Neuronal stem cell (in vitro differentiated cells): ENCODE measurements around the gene PPP2CA. TPM values are rescaled to one million over a fixed set of nuclear protein-coding genes. Genes with fewer than 3 reads are reported as not detected.

ENCODE experiments used
- DNase-seq: peaks from one replicate; pipeline ENCODE4 v3.0.0-alpha.2; 2013; ENCODE audit warnings: low spot score
- H2AFZ ChIP-seq: one replicate; pipeline ENCODE4 v1.6.1; 2013; ENCODE audit warnings: mild to moderate bottlenecking, low read length, inconsistent platforms
- H2AK5ac ChIP-seq: 2 replicates; pipeline ENCODE4 v1.6.1; 2013; ENCODE audit warnings: low read depth, mild to moderate bottlenecking, inconsistent platforms, low read length, moderate library complexity, mixed read lengths
- H2BK120ac ChIP-seq: 2 replicates; pipeline ENCODE4 v1.6.1; 2013; ENCODE audit warnings: low read depth, mild to moderate bottlenecking, inconsistent platforms, low read length, moderate library complexity, mixed read lengths
- H2BK12ac ChIP-seq: one replicate; pipeline ENCODE4 v1.6.1; 2013; ENCODE audit warnings: low read length, inconsistent platforms
- H2BK15ac ChIP-seq: 2 replicates; pipeline ENCODE4 v1.6.1; 2013; ENCODE audit warnings: mild to moderate bottlenecking, low read length, inconsistent platforms, mixed read lengths
- H2BK5ac ChIP-seq: one replicate; pipeline ENCODE4 v1.6.1; 2013; ENCODE audit warnings: inconsistent platforms, mild to moderate bottlenecking, low read length, moderate library complexity
- H3K14ac ChIP-seq: one replicate; pipeline ENCODE4 v1.6.1; 2013; ENCODE audit warnings: low read length, inconsistent platforms
- H3K18ac ChIP-seq: 2 replicates; pipeline ENCODE4 v1.6.1; 2013; ENCODE audit warnings: low read length, inconsistent platforms
- H3K23ac ChIP-seq: 2 replicates; pipeline ENCODE4 v1.6.1; 2013; ENCODE audit warnings: low read depth, mild to moderate bottlenecking, mixed read lengths, low read length, inconsistent platforms; ENCODE audit not compliant: poor library complexity
- H3K27ac ChIP-seq: replicated peaks from 3 replicates; pipeline ENCODE4 v1.5.1; 2013; ENCODE audit warnings: low read length, inconsistent platforms
- H3K27me3 ChIP-seq, 3 experiments: 2 replicates each; pipeline ENCODE4 v1.6.1; 2013; ENCODE audit warnings: low read length in 3 of 3, mild to moderate bottlenecking in 2 of 3, inconsistent platforms in 1 of 3, low read depth in 1 of 3, mixed read lengths in 1 of 3, moderate library complexity in 1 of 3; ENCODE audit not compliant: control insufficient read depth in 3 of 3, insufficient read depth in 3 of 3
- H3K36me3 ChIP-seq, 2 donors: replicated peaks in 1 of 2; 2 replicates each; pipeline ENCODE4 v1.6.1; 2013; ENCODE audit warnings: low read length in 2 of 2; ENCODE audit not compliant: control insufficient read depth in 2 of 2, insufficient read depth in 2 of 2
- H3K4ac ChIP-seq: 2 replicates; pipeline ENCODE4 v1.6.1; 2013; ENCODE audit warnings: inconsistent platforms, mild to moderate bottlenecking, low read length, moderate library complexity
- H3K4me1 ChIP-seq, 2 donors: 1 replicate in 1 of 2; 2 replicates in 1 of 2; pipeline ENCODE4 v1.6.1; 2013; ENCODE audit warnings: low read length in 2 of 2, low read depth in 1 of 2; ENCODE audit not compliant: control insufficient read depth in 2 of 2, insufficient read depth in 1 of 2
- H3K4me2 ChIP-seq: one replicate; pipeline ENCODE4 v1.6.1; 2013; ENCODE audit warnings: mild to moderate bottlenecking, low read length, inconsistent platforms; ENCODE audit not compliant: insufficient read depth, poor library complexity, severe bottlenecking
- H3K4me3 ChIP-seq, 2 donors: 2 replicates each; pipeline ENCODE4 v1.5.1; 2013; ENCODE audit warnings: low read length in 2 of 2, mild to moderate bottlenecking in 2 of 2, inconsistent platforms in 1 of 2, moderate library complexity in 1 of 2
- H3K79me1 ChIP-seq: one replicate; pipeline ENCODE4 v1.6.1; 2013; ENCODE audit warnings: low read depth, mild to moderate bottlenecking, inconsistent platforms, low read length, moderate library complexity
- H3K9ac ChIP-seq: one replicate; pipeline ENCODE4 v1.6.1; 2013; ENCODE audit warnings: mild to moderate bottlenecking, low read depth, low read length, inconsistent platforms; ENCODE audit not compliant: poor library complexity
- H3K9me3 ChIP-seq, 2 donors: replicated peaks in 1 of 2; 2 replicates each; pipeline versions ENCODE3 to v1.6.1; 2013; ENCODE audit warnings: low read length in 2 of 2, mild to moderate bottlenecking in 2 of 2, inconsistent platforms in 1 of 2, low read depth in 1 of 2, mixed read lengths in 1 of 2, moderate library complexity in 1 of 2; ENCODE audit not compliant: control insufficient read depth in 2 of 2, insufficient read depth in 1 of 2
- H4K8ac ChIP-seq: one replicate; pipeline ENCODE4 v1.6.1; 2013; ENCODE audit warnings: low read depth, mild to moderate bottlenecking, inconsistent platforms, low read length, moderate library complexity
- H4K91ac ChIP-seq: one replicate; pipeline ENCODE4 v1.6.1; 2013; ENCODE audit warnings: low read length, low read depth, mild to moderate bottlenecking, inconsistent platforms; ENCODE audit not compliant: poor library complexity
- WGBS, 2 donors: extraction: QIAGEN DNeasy Blood & Tissue Kit; methylation state at CpG; one replicate each; pipeline ENCODE4 v1.1.7; 2013; ENCODE audit warnings: missing lambda C conversion rate in 2 of 2, mixed read lengths in 1 of 2; ENCODE audit not compliant: insufficient read length in 2 of 2, insufficient replicate concordance in 1 of 2; ENCODE audit errors: extremely low coverage in 2 of 2; 5-methylcytosine and 5-hydroxymethylcytosine counted together
- polyA plus RNA-seq, 2 experiments: library from polyadenylated mRNA; stranded (reverse); fragments of 200-250 nt; gene quantifications; one replicate each; pipeline ENCODE4 v1.2.3, GENCODE V29; 2013

The PPP2CA gene
- 63.9 TPM for polyA plus RNA-seq (2013, experiment 1 of 2)
- 61.4 TPM for polyA plus RNA-seq (2013, experiment 2 of 2)

DNA sequence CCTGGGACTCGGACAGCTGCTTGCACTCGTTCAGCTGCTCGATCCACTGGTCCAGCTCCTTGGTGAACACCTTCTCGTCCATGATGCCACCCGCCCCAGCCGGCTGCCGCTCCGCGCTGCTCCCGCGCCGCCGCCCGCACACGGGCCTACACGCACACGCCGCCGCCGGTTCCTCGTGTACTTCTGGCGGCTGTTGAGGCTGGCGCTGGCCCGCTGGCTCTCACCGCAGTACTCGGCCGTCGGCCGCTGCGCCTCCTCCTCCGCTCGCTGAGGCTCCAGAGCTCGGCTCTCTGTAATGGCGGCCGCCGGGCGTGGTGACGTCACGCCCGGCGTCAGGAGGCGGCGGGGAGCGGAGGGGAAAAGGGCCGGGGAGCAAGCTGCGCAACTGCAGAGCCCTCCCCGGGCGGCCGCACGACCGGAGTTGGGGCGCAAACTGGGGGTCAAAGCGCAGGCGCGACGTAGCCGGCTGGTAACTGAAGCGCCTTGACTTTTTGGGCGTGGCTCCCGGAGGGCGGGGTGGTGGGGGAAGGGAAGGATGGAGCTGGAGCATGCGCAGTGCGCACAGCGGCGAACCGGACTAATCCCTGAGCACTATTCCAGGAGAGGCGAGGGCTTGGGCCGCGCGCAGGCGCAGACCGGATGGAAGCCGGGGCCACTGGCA, at the start of gene PPP2CA:
Gene PPP2CA (minus strand): TSS at position 294 of the 661 bp plus-strand sequence. CDS start 212 bp downstream, at position 82.
- peak within 1 kb of the TSS; percentile 88 for H3K4me2 ChIP-seq
- peak within 1 kb of the TSS; percentile 100 for H3K14ac ChIP-seq
- no CpG with 5 or more reads among the region's 73 CpGs for WGBS, 2 donors
- peak within 1 kb of the TSS; percentile 95 for H3K27ac ChIP-seq
- peak within 1 kb of the TSS; percentile 96 for H2AFZ ChIP-seq
- peak; percentile 98 for DNase-seq
- H4K91ac ChIP-seq: peak within 1 kb of the TSS; percentile 95
- peak within 1 kb of the TSS; percentile 100 for H3K18ac ChIP-seq
- H3K4me3 ChIP-seq: peak within 1 kb of the TSS; percentile 98 to 99
- H4K8ac ChIP-seq: peak within 1 kb of the TSS; percentile 52
- peak within 1 kb of the TSS; percentile 99 for H3K23ac ChIP-seq
- no peaks in the 10 kb centered on the region for H3K27me3 ChIP-seq
- peaks cover 4% of the 10 kb centered on the region for H3K79me1 ChIP-seq
- H2AK5ac ChIP-seq: peak within 1 kb of the TSS; percentile 95
- peak within 1 kb of the TSS; percentile 100 for H2BK5ac ChIP-seq
- peak within 1 kb of the TSS; percentile 95 for H2BK120ac ChIP-seq
- no peaks in the 10 kb centered on the region for H3K9me3 ChIP-seq
- peaks cover 6 to 9% of the 10 kb centered on the region in 2 donors for H3K4me1 ChIP-seq
- peak within 1 kb of the TSS; percentile 100 for H3K4ac ChIP-seq
- H3K9ac ChIP-seq: peak within 1 kb of the TSS; percentile 100
- peaks cover 0 to 38% of the 10 kb centered on the region in 2 donors for H3K36me3 ChIP-seq
- peak within 1 kb of the TSS; percentile 97 for H2BK12ac ChIP-seq
- peak within 1 kb of the TSS; percentile 99 for H2BK15ac ChIP-seq

DNA sequence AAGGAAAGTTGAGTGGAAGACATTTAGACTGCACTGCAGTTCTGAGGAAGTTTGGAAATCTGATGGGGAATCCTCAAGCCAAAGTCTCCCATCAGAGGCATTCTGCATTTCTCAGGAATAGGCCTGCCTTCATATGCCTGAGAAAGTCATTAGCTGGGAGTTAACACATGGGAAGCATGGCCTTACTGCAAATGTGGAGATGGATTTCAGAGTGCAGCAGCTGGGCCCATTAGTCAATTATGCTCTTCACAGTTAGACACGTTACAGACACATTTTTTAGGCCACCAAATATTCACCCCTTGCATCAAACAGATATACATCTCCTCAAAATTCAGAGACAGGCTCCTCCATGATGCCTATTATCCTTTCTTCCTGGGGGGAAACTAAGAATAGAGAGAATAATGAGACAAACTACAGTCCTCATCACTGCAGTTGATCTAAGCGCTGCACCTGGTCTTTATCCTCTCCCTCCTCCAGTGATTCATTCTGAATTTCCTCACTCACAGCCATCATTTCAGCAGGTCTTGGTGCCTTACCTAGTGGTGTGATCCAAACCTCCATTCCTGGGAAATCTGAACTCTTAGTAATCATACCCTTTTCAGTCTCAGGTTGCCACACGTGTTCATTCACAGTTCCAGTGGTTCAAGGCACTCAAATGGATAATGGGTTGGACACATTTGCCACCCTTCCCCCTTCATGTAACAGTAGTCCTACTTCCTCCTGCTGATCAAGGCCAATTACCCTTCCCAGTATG, 47.9 kb upstream of the PPP2CA start:
- Histone ChIP-seq H3K23ac (no peak overlapping the region), H3K4ac (no peak overlapping the region), H3K36me3 (no peaks in the 10 kb centered on the region), H3K4me1 (no peaks in the 10 kb centered on the region), H4K8ac (no peak overlapping the region), H2BK5ac (no peak overlapping the region), H3K4me2 (no peak overlapping the region), H3K9me3 (no peaks in the 10 kb centered on the region), H3K9ac (no peak overlapping the region), H3K27ac (no peak overlapping the region), H3K79me1 (no peaks in the 10 kb centered on the region), H2BK12ac (no peak overlapping the region), H4K91ac (no peak overlapping the region), H3K18ac (no peak overlapping the region), H2AFZ (no peak overlapping the region), H2AK5ac (no peak overlapping the region), H2BK120ac (no peak overlapping the region), H2BK15ac (no peak overlapping the region), H3K14ac (no peak overlapping the region), H3K27me3 (no peaks in the 10 kb centered on the region), H3K4me3 (no peak overlapping the region)
- WGBS, 2 donors: no CpG with 5 or more reads among the region's 3 CpGs
- no peak for DNase-seq

DNA sequence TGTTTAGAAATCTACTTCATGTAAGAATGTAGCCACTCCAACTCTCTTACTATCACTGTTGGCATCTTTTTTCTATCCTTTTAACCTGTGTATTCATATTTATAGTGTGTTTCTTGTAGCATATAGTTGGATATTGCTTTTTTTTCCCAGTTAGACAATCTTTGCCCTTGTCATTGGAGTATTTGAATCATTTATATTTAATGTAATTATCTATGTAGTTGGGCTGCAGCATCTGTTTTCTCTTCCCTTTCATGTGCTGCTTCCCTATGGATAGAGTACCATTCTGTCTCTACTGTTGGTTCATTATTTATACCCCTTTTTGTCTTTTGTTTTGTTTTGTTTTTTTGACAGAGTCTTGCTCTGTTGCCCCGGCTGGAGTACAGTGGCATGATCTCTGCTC, 45.2 kb upstream of the PPP2CA start:
- Histone ChIP-seq H3K79me1 (no peaks in the 10 kb centered on the region), H2BK12ac (no peak overlapping the region), H3K27ac (no peak overlapping the region), H3K27me3 (no peaks in the 10 kb centered on the region), H4K91ac (no peak overlapping the region), H3K9me3 (no peaks in the 10 kb centered on the region), H2AFZ (no peak overlapping the region), H3K14ac (no peak overlapping the region), H3K4me3 (no peak overlapping the region), H3K4me2 (no peak overlapping the region), H2BK120ac (no peak overlapping the region), H3K36me3 (no peaks in the 10 kb centered on the region), H2AK5ac (no peak overlapping the region), H2BK5ac (no peak overlapping the region), H2BK15ac (no peak overlapping the region), H4K8ac (no peak overlapping the region), H3K9ac (no peak overlapping the region), H3K23ac (no peak overlapping the region), H3K4me1 (no peaks in the 10 kb centered on the region), H3K4ac (no peak overlapping the region), H3K18ac (no peak overlapping the region)
- no CpG with 5 or more reads among the region's 1 CpG for WGBS, 2 donors
- no peak for DNase-seq

DNA sequence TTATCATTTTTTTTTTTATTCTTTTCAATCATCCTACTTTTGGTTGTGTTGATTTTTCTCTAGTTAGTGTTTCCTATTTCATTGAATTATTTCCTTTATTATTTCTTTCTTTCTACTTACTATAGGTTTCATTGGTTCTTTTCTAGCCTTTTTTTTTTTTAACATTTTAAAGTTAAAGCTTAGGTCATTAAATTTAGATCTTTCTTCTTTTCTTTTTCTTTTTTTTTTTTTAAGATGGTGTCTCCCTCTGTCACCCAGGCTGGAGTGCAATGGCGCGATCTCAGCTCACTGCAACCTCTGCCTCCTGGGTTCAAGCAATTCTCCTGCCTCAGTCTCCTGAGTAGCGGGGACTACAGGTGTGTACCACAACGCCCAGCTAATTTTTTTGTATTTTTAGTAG, 43.0 kb upstream of the PPP2CA start:
- WGBS, 2 donors: no CpG with 5 or more reads among the region's 4 CpGs
- H4K91ac ChIP-seq: no peak overlapping the region
- no peak overlapping the region for H3K27ac ChIP-seq
- no peak overlapping the region for H3K4ac ChIP-seq
- H3K9me3 ChIP-seq: no peaks in the 10 kb centered on the region
- H2BK15ac ChIP-seq: no peak overlapping the region
- no peaks in the 10 kb centered on the region for H3K4me1 ChIP-seq
- no peaks in the 10 kb centered on the region for H3K27me3 ChIP-seq
- no peak overlapping the region for H3K9ac ChIP-seq
- no peak overlapping the region for H2AK5ac ChIP-seq
- H3K23ac ChIP-seq: no peak overlapping the region
- H2BK12ac ChIP-seq: no peak overlapping the region
- H3K4me3 ChIP-seq: no peak overlapping the region
- H3K79me1 ChIP-seq: no peaks in the 10 kb centered on the region
- no peak overlapping the region for H3K14ac ChIP-seq
- H3K4me2 ChIP-seq: no peak overlapping the region
- H4K8ac ChIP-seq: no peak overlapping the region
- no peak overlapping the region for H2BK120ac ChIP-seq
- DNase-seq: no peak
- no peak overlapping the region for H2BK5ac ChIP-seq
- no peak overlapping the region for H3K18ac ChIP-seq
- H2AFZ ChIP-seq: no peak overlapping the region
- no peaks in the 10 kb centered on the region for H3K36me3 ChIP-seq
